ENCODE results near the gene FNDC11. TPM values are rescaled to one million over a fixed set of nuclear protein-coding genes. Genes with fewer than 3 reads are reported as not detected.
"Not testable (repeated sequence)": the region's sequence is repeated elsewhere in the genome, so short reads cannot be mapped to it uniquely, and the experiment has no call there.

FNDC11 gene
- 0.13 and 0.46 TPM in 2 replicates for total RNA-seq (2014; rRNA removed)
- 0.19 TPM for polyA plus RNA-seq (2012)

GRCh38 chr20:63553933-63554290 lies at the start of gene FNDC11:
Gene FNDC11 (plus strand): TSS chr20:63554159. CDS start chr20:63555664, 1,505 bp downstream.
- DNase-seq (ENCODE audit: low read depth), result no peak

GRCh38 chr20:63504642-63505041 lies 49.3 kb upstream of the FNDC11 start:
- no peak for DNase-seq (ENCODE audit: low read depth)

GRCh38 chr20:63505281-63505680 lies 48.7 kb upstream of the FNDC11 start:
- DNase-seq (ENCODE audit: low read depth), result no peak

DNA sequence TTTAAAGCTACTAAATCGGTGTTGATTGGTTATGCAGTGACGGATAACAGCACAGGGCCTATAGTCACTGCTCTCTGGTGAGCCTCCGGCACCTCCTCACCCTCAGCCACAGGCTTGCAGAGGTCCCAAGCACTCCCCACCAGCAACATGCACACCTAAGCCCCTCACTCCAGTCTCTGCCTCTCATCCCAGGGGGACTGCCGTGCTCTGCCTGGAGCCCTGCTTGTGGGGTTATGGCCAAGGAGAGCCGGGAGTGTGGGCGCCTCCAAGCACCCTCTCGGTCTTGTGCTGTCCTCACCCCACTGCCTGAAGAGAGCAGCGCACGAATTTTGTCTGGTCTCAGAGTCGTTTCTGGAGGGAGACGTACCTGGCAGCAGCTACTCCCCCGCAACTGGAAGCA lies 48.2 kb upstream of the FNDC11 start:
- DNase-seq (ENCODE audit: low read depth), result no peak

DNA sequence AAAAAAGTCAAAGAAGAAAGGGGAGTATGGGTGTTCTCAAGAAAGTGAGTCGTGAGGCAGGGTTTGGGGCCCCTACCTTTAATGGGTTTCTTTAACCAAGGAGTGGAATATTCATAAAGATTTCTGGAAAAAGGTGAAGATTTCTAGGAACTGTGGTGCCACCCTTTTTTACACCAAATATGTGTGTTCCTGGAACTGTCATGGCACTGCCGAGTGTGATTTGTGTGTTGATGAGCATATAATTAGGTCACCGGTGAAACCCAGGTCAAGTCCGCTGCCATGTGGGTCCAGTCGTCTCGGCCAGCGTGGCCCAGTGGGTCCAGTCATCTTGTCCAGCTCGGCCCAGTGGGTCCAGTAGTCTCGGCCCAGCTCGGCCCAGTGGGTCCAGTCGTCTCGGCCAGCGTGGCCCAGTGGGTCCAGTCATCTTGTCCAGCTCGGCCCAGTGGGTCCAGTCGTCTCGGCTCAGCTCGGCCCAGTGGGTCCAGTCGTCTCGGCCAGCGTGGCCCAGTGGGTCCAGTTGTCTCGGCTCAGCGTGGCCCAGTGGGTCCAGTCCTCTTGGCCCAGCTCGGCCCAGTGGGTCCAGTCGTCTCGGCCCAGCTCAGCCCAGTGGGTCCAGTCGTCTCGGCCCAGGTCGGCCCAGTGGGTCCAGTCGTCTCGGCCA lies 46.7 kb upstream of the FNDC11 start:
- DNase-seq (ENCODE audit: low read depth), result no peak

DNA sequence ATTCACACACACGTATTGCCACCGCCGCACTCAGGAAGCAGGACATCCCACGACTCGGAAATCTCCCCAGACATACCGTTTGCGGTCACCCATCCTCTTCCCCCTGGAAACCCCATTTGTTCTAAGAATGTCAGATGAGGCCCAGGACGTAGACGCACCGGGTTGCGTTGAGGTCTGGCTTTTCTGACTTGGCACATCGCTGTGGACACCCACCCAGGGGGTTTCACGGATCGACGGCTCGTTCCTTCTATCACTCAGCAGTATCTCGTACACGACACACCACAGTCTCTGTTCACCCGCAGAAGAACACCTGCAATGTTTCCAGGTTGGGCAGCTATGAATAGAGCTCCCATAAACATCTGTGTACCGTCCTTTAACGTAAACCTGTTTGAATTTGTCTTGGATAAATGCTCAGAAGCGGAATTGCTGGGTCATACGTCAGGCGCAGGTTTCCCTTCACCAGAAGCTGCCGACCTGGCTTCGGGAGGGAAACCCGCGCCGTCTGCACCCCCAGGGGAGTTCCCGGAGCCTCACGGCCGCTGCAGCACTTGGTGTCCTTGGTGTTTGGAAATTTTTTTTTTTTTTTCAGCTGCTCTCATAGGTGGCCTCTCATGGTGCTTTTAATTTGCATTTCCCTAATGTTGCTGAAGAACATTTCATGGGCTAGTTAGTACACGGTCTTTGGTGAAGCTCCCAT lies 45.7 kb upstream of the FNDC11 start:
- no peak for DNase-seq (ENCODE audit: low read depth)

GRCh38 chr20:63509088-63509564 lies 44.8 kb upstream of the FNDC11 start:
- no peak for DNase-seq (ENCODE audit: low read depth)

DNA sequence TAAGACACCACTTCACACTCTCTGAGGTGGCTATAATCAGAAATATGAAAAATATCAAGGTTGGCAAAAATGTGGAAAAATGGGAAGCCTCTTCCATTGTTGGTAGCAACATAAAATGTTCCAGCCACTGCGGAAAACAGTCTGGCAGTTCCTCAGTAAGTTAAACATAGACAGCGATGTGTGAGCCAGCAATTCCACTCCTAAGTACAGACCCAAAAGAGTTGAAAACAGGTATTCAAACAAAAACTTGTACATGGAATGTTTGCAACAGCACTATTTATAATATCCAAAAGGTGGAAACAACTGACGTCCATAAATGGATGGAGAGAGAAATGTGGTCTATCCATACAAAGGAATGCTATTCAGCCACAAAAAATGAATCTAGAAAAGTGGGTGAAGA lies 40.8 kb upstream of the FNDC11 start:
- no peak for DNase-seq (ENCODE audit: low read depth)

DNA sequence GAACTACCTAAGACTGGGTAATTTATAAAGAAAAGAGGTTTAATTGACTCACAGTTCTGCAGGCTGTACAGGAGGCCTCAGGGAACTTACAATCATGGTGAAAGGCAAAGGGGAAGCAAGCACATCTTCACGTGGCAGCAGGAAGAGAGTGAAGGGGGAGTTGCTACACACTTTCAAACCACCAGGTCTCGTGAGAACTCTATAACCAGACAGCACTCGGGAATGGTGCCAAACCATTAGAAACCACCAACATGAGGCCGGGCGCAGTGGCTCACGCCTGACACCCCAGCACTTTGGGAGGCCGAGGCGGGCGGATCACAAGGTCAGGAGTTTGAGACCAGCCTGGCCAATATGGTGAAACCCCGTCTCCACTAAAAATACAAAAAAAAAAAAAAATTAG lies 39.4 kb upstream of the FNDC11 start:
- not testable (repeated sequence) for DNase-seq (ENCODE audit: low read depth)

DNA sequence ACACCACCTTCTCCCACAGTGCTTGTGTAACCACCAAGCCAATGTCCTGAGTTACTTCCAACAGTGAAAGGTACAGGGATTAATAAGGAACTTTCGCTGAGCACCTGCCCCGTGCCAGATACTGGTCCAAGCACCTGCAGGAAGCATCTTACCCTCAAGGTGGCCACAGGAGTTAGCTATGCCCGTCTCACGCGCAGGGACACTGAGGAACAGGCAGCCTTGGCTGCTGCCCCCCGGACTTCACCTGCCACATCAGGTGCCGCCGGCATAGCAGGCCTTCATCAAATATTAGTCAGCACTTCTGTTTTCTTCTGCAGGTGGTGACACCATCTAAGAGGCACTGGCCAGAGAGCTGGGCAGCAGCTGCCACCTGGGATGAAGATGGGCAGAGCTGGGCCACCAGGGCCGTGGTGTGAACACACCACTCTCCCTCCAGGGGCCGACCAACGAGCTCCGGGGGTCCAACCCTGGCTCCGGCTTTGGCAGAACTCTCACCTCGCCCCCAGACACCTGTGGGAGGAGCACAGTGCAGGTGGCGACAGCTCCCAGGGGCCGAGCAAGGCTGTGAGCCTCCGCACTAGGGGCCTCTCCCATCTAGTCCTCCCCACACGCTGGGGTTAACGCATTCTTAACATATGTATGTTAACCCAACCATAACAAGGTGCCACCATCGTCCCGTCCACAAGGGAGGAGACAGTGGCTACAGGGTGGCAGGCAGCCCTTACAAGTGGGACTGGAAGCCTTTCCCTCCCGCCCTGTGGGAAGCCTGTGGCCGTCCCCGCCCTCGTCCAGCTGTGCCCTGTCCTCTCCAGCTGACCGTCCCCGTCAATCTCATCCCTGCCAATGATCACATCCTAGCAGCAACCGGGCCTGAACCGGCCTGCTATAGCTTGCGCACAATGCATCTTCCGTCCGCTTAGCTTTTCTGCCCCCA lies 36.3 kb upstream of the FNDC11 start:
- no peak for DNase-seq (ENCODE audit: low read depth)

DNA sequence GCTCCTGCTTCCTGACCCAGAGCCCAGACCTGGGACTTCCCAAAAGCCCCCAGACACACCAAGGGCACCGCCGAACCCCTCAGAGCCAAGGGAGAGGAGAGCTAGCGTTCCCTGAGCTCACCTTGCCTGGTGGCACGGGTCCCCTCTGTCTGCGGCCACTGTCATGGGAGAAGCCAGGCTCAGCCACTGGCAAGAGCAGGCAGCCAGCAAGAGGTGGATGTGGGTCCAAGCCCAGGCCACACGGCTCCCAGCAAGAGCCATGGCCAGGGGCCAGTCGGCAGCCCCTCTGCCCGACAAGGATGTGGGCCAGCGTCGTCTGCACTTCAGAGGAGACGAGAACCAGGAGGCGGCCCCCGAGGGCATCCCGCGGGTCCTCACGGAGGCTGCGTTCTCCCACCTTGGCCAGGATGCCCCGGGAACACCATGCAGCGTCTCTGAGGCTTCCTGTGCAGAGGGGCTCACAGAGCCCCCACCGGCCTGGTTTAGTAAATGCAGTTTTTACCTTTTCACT lies 35.6 kb upstream of the FNDC11 start:
- no peak for DNase-seq (ENCODE audit: low read depth)

GRCh38 chr20:63518946-63519667 lies 34.9 kb upstream of the FNDC11 start:
- DNase-seq (ENCODE audit: low read depth), result no peak

DNA sequence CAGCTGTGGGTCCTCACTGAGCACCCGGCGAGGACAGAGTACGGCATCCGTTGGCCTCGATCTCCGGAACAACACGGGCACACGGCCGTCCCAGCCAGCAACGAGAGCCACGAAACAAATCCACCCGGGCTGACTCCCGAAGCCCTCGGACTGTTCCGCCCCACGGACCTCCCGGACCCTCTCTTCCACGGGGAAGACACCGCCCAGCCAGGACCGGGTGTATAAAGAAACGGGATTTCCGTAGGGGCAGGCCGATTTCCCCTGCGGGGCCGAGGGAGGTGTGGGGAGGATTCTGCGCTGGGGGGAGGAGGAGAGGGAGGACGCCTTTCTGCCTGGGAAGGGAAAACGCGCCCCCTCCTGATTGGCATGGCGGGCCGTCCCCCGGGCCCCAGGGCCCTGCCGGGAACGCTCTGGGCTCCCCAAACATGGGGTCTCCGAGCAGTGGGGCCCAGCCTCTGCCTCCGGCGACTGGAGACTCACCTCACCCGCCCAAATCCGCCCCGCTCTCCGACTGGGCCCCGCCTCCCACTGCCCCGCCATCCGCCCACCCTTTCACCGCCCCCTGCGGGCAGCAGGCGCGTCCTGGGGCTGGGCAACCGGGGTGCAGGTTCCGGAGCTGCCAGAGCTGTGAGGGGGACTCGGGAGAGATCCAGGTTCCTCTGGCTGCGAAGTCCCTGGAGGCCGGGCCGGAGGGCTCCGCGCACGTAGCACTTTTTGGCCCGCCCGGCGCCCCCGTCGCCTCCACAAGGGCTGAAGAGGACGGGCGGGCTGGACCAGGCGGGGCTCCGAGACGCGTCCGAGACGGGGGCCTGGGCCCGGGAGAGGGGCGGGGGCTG lies 34.1 kb upstream of the FNDC11 start:
- peak; percentile 57 for DNase-seq (ENCODE audit: low read depth)

GRCh38 chr20:63520504-63520933 lies 33.4 kb upstream of the FNDC11 start, which contains the start of gene PPDPF:
Gene PPDPF (plus strand): TSS chr20:63520765. CDS start chr20:63521309, 544 bp downstream.
- DNase-seq (ENCODE audit: low read depth), result peak; percentile 74

DNA sequence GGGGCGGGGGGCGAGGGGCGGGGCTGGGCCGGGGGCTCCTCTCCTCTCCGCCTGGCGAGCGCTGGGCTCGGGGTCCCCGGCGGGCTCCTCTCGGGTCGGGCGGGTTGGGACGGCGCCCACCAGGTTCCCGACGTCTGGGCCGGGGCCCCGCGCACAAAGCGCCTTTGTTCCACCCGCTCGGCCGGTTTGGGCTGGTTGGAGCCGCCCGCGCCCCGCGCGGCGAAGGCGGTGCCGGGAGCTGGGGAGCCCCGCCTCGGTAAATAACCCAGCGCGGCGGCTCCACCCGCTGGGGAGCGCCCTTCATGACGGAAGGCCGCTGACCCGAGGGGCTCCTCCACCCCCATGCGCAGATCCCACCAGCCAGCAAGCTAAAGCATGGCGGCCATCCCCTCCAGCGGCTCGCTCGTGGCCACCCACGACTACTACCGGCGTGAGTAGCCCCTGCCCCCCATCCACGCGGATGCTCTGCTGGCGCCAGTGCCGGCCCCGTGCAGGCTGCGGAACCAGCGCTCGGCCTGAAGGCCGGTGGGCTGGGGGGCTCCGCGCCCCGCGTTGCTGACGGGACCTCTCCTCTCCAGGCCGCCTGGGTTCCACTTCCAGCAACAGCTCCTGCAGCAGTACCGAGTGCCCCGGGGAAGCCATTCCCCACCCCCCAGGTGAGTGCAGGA lies 32.9 kb upstream of the FNDC11 start:
- DNase-seq (ENCODE audit: low read depth), result peak; percentile 75

- no peak for DNase-seq (ENCODE audit: low read depth)
Measured at GRCh38 chr20:63521602-63522001, 32.4 kb upstream of the FNDC11 start.

GRCh38 chr20:63522091-63522868 lies 31.7 kb upstream of the FNDC11 start:
- no peak for DNase-seq (ENCODE audit: low read depth)

GRCh38 chr20:63522981-63523611 lies 30.9 kb upstream of the FNDC11 start:
- DNase-seq (ENCODE audit: low read depth), result no peak

Data from LHCN-M2 (cell line).